Activated B cell treated with CpG ODN at 0.5 μM for 24 hours (primary cell): ENCODE results near the gene NCKAP5. TPM values are rescaled to one million over a fixed set of nuclear protein-coding genes. Genes with fewer than 3 reads are reported as not detected.

ENCODE experiments used
- ATAC-seq: fragments of 200-7000 bp; cut with Tn5 transposase; one replicate; pipeline ENCODE4 v1.10.0; 2021; ENCODE audit warnings: low read depth, mild to moderate bottlenecking, moderate library complexity
- CTCF ChIA-PET: fragments of 350-600 bp; sonication (Branson Sonifier 250); formaldehyde crosslinking; loops from one replicate; lab custom pipeline; 2021; ENCODE audit warnings: antibody characterized with exemption; lab: Charles Lee
- POLR2A ChIA-PET: fragments of 350-600 bp; sonication (Branson Sonifier 250); formaldehyde crosslinking; loops from one replicate; lab custom pipeline; 2021; ENCODE audit warnings: antibody characterized with exemption; lab: Charles Lee
- DNase-seq: peaks from one replicate; pipeline ENCODE4 v3.0.0; 2022
- H3K27ac Mint-ChIP-seq: one replicate; pipeline ENCODE4 v1.8.0; 2020; ENCODE audit warnings: mixed read lengths
- H3K27me3 Mint-ChIP-seq: one replicate; pipeline ENCODE4 v1.8.0; 2021; ENCODE audit warnings: mixed read lengths
- H3K36me3 Mint-ChIP-seq: one replicate; pipeline ENCODE4 v1.8.0; 2021; ENCODE audit warnings: low read depth, mixed read lengths
- H3K4me1 Mint-ChIP-seq: one replicate; pipeline ENCODE4 v1.8.0; 2021; ENCODE audit warnings: mixed read lengths
- H3K4me3 Mint-ChIP-seq: one replicate; pipeline ENCODE4 v1.8.0; 2020; ENCODE audit warnings: mild to moderate bottlenecking, mixed read lengths
- H3K9me3 Mint-ChIP-seq: one replicate; pipeline ENCODE4 v1.8.0; 2020; ENCODE audit warnings: mixed read lengths
- CTCF ChIP-seq: fragments of 200-600 bp; IDR thresholded peaks from one replicate; pipeline ENCODE4 v1.8.0; 2022; ENCODE audit warnings: antibody characterized with exemption, mild to moderate bottlenecking
- intact Hi-C: fragments of 100-400 bp; cut with micrococcal nuclease; formaldehyde crosslinking; loops from one replicate; pipeline ENCODE4 v1.15.1; 2024
- total RNA-seq: library from RNA; stranded (reverse); gene quantifications from 2 replicates; pipeline ENCODE4 v1.2.3, GENCODE V29; 2022

The NCKAP5 gene
- total RNA-seq, 1 donor from 2014 or later, result not detected

GRCh38 chr2:133438848-133439564, 129.3 kb downstream of the NCKAP5 start:
- ChIA-PET CTCF (no interaction called here), POLR2A (no interaction called here)
- Mint-ChIP-seq H3K36me3 (no peaks in the 10 kb centered on the region), H3K27me3 (no peaks in the 10 kb centered on the region), H3K27ac (no peak overlapping the region), H3K4me3 (no peak overlapping the region), H3K4me1 (no peaks in the 10 kb centered on the region), H3K9me3 (no peaks in the 10 kb centered on the region)
- intact Hi-C loops, result no loop called here
- TF ChIP-seq CTCF, result no peak
- DNase-seq (no peak), ATAC-seq (no peak)

- H3K36me3 Mint-ChIP-seq, result no peaks in the 10 kb centered on the region
- H3K4me1 Mint-ChIP-seq, result no peaks in the 10 kb centered on the region
- H3K27ac Mint-ChIP-seq, result no peak overlapping the region
- intact Hi-C loops, result no loop called here
- no peak overlapping the region for H3K4me3 Mint-ChIP-seq
- no peaks in the 10 kb centered on the region for H3K9me3 Mint-ChIP-seq
- DNase-seq (no peak), ATAC-seq (no peak)
- POLR2A ChIA-PET, result no interaction called here
- no peak for TF ChIP-seq CTCF
- CTCF ChIA-PET, result no interaction called here
- no peaks in the 10 kb centered on the region for H3K27me3 Mint-ChIP-seq
These were observed 130.2 kb downstream of the NCKAP5 start for GRCh38 chr2:133438026-133438425.

- Mint-ChIP-seq H3K36me3 (no peaks in the 10 kb centered on the region), H3K9me3 (no peaks in the 10 kb centered on the region), H3K27me3 (no peaks in the 10 kb centered on the region), H3K4me1 (no peaks in the 10 kb centered on the region), H3K27ac (no peak overlapping the region), H3K4me3 (no peak overlapping the region)
- intact Hi-C loops, result no loop called here
- ChIA-PET CTCF (no interaction called here), POLR2A (no interaction called here)
- ATAC-seq (no peak), DNase-seq (no peak)
- no peak for TF ChIP-seq CTCF
These were observed 130.8 kb downstream of the NCKAP5 start for GRCh38 chr2:133437492-133437891.

- no peak overlapping the region for H3K4me3 Mint-ChIP-seq
- ATAC-seq (no peak), DNase-seq (no peak)
- no peaks in the 10 kb centered on the region for H3K4me1 Mint-ChIP-seq
- H3K36me3 Mint-ChIP-seq, result no peaks in the 10 kb centered on the region
- H3K27ac Mint-ChIP-seq, result no peak overlapping the region
- TF ChIP-seq CTCF, result no peak
- no peaks in the 10 kb centered on the region for H3K9me3 Mint-ChIP-seq
- ChIA-PET CTCF (no interaction called here), POLR2A (no interaction called here)
- intact Hi-C loops, result no loop called here
- no peaks in the 10 kb centered on the region for H3K27me3 Mint-ChIP-seq
These were observed 133.1 kb downstream of the NCKAP5 start for GRCh38 chr2:133434959-133435668.
